ENCODE results near the gene DIDO1. TPM values are rescaled to one million over a fixed set of nuclear protein-coding genes. Genes with fewer than 3 reads are reported as not detected.
A peak's percentile ranks its signal among the peaks of the same experiment; 100 is the strongest.

Gene DIDO1
- total and polyA plus RNA-seq, 12 donors = 16.0 to 44.6 (median 37.0) TPM

DNA sequence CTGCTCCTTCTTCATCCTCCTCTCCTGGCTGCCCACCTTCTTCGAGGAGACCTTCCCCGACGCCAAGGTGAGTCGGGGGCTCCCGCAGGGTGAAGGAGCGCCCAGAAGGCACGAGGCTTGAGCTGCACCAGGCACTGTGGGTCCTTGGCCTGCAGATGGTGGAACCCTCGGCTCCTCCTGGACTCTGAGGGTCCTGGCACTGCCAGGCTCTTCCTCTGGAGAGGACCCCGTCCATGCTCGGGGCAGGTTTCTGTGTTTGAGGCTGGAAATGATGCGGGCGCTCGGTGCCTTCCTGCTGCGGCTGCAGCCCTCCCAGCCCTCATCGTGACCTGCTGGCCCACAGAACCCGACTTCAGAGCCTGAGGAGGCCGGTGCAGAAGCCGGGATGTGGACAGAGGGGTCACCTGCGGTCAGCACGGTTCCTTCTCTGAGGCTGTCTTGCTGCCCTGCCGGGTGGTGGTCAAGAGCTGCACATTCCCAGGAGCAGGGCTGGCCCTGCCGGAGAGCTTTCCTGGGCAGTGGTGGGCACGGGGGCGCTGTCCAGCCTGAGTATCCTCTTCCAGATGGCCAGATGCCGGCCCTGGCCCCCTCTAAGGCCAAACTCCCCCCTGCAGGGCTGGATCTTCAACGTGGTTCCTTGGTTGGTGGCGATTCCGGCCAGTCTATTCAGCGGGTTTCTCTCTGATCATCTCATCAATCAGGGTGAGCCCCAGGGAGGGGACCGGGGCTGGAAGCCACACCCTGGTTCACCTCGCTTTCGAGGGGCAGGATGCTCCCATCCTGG is 37.5 kb upstream of the DIDO1 start:
- Histone ChIP-seq H3K36me3 (peaks cover 0 to 25% (median 0%) of the 10 kb centered on the region in 9 donors), H3K4me1 (no peaks in the 10 kb centered on the region), H3K27ac (no peak overlapping the region), H3K9me3 (no peaks in the 10 kb centered on the region), H3K27me3 (peaks cover 0 to 7% (median 0%) of the 10 kb centered on the region in 7 donors), H3K4me3 (no peak overlapping the region)
- intact Hi-C loops (cut with DNase I) = no loop called here
- WGBS, 2 donors = 84 to 90% methylated on average over 32 of the region's 32 CpGs
- no peak for DNase-seq
- TF ChIP-seq, protein P1, sequence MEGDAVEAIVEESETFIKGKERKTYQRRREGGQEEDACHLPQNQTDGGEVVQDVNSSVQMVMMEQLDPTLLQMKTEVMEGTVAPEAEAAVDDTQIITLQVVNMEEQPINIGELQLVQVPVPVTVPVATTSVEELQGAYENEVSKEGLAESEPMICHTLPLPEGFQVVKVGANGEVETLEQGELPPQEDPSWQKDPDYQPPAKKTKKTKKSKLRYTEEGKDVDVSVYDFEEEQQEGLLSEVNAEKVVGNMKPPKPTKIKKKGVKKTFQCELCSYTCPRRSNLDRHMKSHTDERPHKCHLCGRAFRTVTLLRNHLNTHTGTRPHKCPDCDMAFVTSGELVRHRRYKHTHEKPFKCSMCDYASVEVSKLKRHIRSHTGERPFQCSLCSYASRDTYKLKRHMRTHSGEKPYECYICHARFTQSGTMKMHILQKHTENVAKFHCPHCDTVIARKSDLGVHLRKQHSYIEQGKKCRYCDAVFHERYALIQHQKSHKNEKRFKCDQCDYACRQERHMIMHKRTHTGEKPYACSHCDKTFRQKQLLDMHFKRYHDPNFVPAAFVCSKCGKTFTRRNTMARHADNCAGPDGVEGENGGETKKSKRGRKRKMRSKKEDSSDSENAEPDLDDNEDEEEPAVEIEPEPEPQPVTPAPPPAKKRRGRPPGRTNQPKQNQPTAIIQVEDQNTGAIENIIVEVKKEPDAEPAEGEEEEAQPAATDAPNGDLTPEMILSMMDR (IDR thresholded peaks at IDR 0.05) = no peak
- ATAC-seq = no peak

DNA sequence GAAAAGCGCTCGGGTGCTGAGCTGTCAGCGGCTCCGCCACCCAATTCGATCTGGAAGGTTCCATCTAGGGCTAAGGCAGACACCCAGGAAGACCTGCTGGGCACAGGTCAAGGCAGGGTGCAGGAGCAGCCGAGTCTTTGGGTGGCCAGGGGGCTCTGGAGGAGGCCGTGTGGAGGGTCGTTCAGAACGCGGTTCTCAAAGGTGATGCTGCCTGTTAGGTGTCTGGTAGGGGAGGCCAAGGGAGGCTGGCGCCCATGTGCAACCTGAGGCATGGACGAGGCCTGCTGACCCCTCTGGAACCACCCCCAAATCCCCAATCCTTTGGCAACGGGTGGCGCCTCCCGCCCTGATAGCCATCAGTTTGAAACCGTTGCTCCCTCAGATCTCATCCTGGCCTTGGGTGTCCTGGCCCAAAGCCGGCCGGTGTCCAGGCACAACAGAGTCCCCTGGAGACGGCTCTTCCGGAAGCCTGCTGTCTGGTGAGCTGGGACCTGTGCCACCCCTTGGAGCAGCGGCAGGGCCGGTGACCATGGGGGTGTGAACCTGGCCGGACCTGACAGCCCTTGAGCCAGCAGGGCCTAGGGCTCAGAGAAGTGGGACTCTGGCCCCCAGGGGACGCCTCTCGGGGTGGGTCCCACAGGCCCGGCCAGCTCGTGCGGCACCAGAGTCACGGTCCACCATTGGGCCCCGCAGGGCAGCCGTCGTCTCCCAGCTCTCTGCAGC is 36.7 kb upstream of the DIDO1 start:
- DNase-seq (no peak), ATAC-seq (no peak)
- Histone ChIP-seq H3K9me3 (no peaks in the 10 kb centered on the region), H3K4me1 (no peaks in the 10 kb centered on the region), H3K27ac (no peak overlapping the region), H3K4me3 (no peak overlapping the region), H3K27me3 (peaks cover 0 to 3% (median 0%) of the 10 kb centered on the region in 7 donors), H3K36me3 (peaks cover 0 to 25% (median 0%) of the 10 kb centered on the region in 9 donors)
- TF ChIP-seq, protein P1 (IDR thresholded peaks at IDR 0.05) = no peak
- intact Hi-C loops (cut with DNase I) = no loop called here
- 90 to 93% methylated on average over 32 of the region's 32 CpGs for WGBS, 2 donors

DNA sequence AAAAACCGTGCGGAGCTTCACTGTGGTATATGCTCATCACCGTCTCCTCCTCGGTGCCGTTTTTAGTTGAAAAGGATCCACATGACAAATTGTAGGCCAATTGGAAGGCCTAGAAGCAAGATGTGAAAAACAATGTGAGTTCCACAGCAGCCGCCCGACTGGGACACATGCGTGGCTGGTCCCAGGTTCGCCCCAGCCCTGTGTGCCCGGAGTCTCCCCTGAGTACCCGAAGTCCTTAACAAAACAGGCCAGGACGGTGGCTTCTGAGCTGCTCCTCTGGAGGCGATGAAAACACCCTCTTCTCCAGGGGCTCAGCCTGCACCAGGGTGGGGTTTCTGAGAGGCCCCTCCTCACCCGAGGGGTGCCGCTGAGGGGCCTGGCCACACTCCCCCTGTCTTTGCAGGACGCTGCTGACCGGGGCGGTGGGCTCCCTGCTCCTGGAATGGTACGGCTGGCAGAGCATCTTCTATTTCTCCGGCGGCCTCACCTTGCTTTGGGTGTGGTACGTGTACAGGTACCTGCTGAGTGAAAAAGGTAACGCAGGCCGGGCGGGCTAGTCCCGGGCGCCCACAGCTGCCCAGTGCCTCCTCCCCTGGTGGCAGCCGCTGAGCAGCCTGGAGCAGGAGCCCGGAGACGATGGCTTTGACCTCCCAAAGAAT is 36.0 kb upstream of the DIDO1 start:
- Histone ChIP-seq H3K27me3 (no peaks in the 10 kb centered on the region), H3K9me3 (no peaks in the 10 kb centered on the region), H3K4me1 (no peaks in the 10 kb centered on the region), H3K4me3 (no peak overlapping the region), H3K27ac (no peak overlapping the region), H3K36me3 (peaks cover 0 to 25% (median 0%) of the 10 kb centered on the region in 9 donors)
- DNase-seq (no peak), ATAC-seq (no peak)
- 92 to 94% methylated on average over 30 of the region's 30 CpGs for WGBS, 2 donors
- intact Hi-C loops (cut with DNase I) = no loop called here
- TF ChIP-seq, protein P1 (IDR thresholded peaks at IDR 0.05) = no peak

DNA sequence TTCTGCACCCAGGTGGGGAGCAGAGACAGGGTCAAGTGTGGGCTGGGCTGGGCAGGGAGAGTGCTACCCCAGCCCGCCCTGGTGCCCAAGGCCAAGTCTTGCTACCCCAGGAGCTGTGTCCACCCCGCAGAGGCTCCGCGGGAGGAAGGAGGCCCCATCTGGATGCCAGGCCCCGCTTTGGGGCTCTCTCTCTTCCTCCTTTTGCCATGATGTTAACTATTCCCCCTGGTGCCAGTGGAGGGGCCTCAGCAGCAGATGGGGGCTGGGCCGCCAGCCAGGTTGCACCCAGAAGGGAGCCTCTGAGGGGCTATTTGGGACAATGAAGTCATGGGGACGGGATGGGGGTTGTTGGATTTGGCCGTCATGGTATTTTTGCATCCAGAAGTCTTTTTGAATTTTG is 35.5 kb upstream of the DIDO1 start:
- WGBS, 2 donors = 93 to 94% methylated on average over 8 of the region's 8 CpGs
- H3K27ac ChIP-seq = peak overlapping the region in 1 of 10 donors; percentile 48

More for the DNA sequence above, 35.5 kb upstream of the DIDO1 start:
- Histone ChIP-seq H3K9me3 (no peaks in the 10 kb centered on the region), H3K4me3 (no peak overlapping the region), H3K4me1 (no peaks in the 10 kb centered on the region), H3K36me3 (peaks cover 0 to 25% (median 0%) of the 10 kb centered on the region in 9 donors), H3K27me3 (no peaks in the 10 kb centered on the region)
- no peak for DNase-seq
- ATAC-seq = no peak
- intact Hi-C loops (cut with DNase I) = no loop called here
- TF ChIP-seq, protein P1 (IDR thresholded peaks at IDR 0.05) = no peak
